ENCODE data around the gene SMOC1. TPM values are rescaled to one million over a fixed set of nuclear protein-coding genes. Genes with fewer than 3 reads are reported as not detected.

SMOC1 gene
- total and polyA plus RNA-seq, 5 donors from 2014 or later: not detected

DNA sequence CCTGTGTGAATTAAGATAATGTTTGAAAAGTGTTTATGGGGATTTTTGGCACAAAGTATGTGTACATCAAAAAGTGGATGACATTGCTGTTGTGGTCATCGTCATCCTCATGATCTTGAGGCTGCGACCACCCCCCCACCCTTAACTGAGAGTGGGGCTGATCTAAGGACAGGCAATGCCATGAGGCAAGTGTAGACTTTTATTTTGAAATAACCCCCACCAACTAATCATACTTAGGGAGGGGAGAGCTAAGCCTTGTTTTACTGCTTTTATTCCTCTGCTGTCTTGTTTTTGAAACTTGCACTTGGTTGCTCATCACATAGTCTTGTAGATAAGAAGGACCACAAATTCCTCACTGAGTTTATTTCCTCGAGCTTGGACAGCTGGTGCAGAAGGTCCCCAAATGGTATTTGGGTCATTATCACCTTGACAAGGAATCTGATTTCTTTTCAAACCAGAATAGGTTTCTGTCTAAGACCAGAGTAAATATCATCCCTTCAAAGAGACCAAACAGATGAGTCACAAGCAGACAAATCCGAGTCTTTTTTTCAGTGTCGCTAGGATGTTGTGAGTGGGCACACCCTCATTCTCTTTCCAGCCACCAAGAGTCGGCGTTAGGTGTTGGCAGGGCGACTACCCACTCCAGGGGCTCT is 23.9 kb upstream of the SMOC1 start:
- no peak overlapping the region for H3K4me3 Mint-ChIP-seq
- no peak overlapping the region for H3K27ac Mint-ChIP-seq
- Histone ChIP-seq H3K27ac (ENCODE audit: insufficient read depth, low read length, poor library complexity, severe bottlenecking) (no peak overlapping the region), H3K36me3 (ENCODE audit: control insufficient read depth, insufficient read depth, low read length) (no peaks in the 10 kb centered on the region), H3K9me3 (ENCODE audit: control insufficient read depth in 2 of 2, low read length in 2 of 2) (no peaks in the 10 kb centered on the region), H3K4me1 (ENCODE audit: control insufficient read depth, insufficient read depth, low read length, poor library complexity, severe bottlenecking) (no peaks in the 10 kb centered on the region), H3K4me3 (ENCODE audit: low read depth, low read length) (no peak overlapping the region), H3K27me3 (ENCODE audit: control insufficient read depth, insufficient read depth, low read length) (no peaks in the 10 kb centered on the region)
- H3K9me3 Mint-ChIP-seq: no peaks in the 10 kb centered on the region
- no peaks in the 10 kb centered on the region for H3K36me3 Mint-ChIP-seq
- DNase-seq (no peak), ATAC-seq (ENCODE audit: low read depth in 2 of 2) (no peak)
- no peaks in the 10 kb centered on the region for H3K4me1 Mint-ChIP-seq
- H3K27me3 Mint-ChIP-seq: peaks cover 22% of the 10 kb centered on the region

DNA sequence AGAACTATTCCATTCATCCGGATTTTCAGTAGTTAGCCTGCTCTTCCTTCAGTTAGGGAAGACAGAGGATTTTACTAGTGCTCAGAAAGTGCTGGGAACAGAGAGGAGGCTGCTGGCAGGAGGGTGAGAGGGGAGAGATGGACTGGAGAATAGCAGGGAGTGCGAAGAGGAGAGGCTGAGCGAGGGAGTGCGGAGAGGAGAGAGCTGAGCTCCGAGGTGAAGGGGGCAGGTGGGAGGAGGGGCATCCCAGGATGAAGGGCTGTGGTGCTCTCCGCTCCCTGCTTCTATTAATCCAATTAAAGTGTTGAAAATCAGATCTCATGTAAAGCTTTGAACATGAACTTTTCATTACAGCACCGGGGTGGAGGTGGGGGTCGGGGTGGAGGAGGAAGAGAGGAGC is 20.4 kb upstream of the SMOC1 start:
- Histone ChIP-seq H3K27ac (ENCODE audit: insufficient read depth, low read length, poor library complexity, severe bottlenecking) (no peak overlapping the region), H3K4me1 (ENCODE audit: control insufficient read depth, insufficient read depth, low read length, poor library complexity, severe bottlenecking) (no peaks in the 10 kb centered on the region), H3K36me3 (ENCODE audit: control insufficient read depth, insufficient read depth, low read length) (no peaks in the 10 kb centered on the region), H3K27me3 (ENCODE audit: control insufficient read depth, insufficient read depth, low read length) (no peaks in the 10 kb centered on the region), H3K4me3 (ENCODE audit: low read depth, low read length) (no peak overlapping the region), H3K9me3 (ENCODE audit: control insufficient read depth in 2 of 2, low read length in 2 of 2) (no peaks in the 10 kb centered on the region)
- no peaks in the 10 kb centered on the region for H3K36me3 Mint-ChIP-seq
- peaks cover 0 to 3% (median 0%) of the 10 kb centered on the region in 7 donors for H3K9me3 Mint-ChIP-seq
- peaks cover 17% of the 10 kb centered on the region for H3K27me3 Mint-ChIP-seq
- H3K27ac Mint-ChIP-seq: no peak overlapping the region
- DNase-seq (no peak), ATAC-seq (ENCODE audit: low read depth in 2 of 2) (no peak)
- no peaks in the 10 kb centered on the region for H3K4me1 Mint-ChIP-seq
- H3K4me3 Mint-ChIP-seq: no peak overlapping the region

DNA sequence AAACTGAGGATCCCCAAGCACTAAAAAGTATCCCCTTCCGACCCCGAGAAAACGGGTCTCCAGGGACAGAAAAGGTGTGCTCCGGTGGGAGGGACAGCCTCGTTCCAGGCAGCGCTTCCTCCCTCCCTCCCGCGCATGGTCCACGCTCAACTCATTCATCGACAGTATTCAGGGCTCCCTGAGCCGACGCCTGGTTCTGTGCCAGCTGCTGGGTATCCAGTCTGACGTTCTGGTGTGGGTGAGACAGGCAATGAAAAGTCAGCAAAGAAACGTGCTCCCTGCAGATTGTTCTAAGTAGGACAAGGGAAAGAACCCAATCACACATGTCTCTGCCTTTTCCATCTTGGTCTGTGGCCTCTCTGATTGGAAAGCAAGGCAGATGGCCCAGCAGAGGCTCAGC is 19.6 kb upstream of the SMOC1 start:
- Mint-ChIP-seq H3K27me3 (peaks cover 22% of the 10 kb centered on the region), H3K36me3 (no peaks in the 10 kb centered on the region), H3K27ac (no peak overlapping the region), H3K4me1 (no peaks in the 10 kb centered on the region), H3K9me3 (peaks cover 0 to 4% (median 2%) of the 10 kb centered on the region in 7 donors), H3K4me3 (no peak overlapping the region)
- H3K27me3 ChIP-seq (ENCODE audit: control insufficient read depth, insufficient read depth, low read length): no peaks in the 10 kb centered on the region
- H3K27ac ChIP-seq (ENCODE audit: insufficient read depth, low read length, poor library complexity, severe bottlenecking): no peak overlapping the region
- H3K36me3 ChIP-seq (ENCODE audit: control insufficient read depth, insufficient read depth, low read length): no peaks in the 10 kb centered on the region
- no peak for DNase-seq
- H3K9me3 ChIP-seq (ENCODE audit: control insufficient read depth in 2 of 2, low read length in 2 of 2): no peaks in the 10 kb centered on the region
- no peak overlapping the region for H3K4me3 ChIP-seq (ENCODE audit: low read depth, low read length)
- no peak for ATAC-seq (ENCODE audit: low read depth in 2 of 2)
- no peaks in the 10 kb centered on the region for H3K4me1 ChIP-seq (ENCODE audit: control insufficient read depth, insufficient read depth, low read length, poor library complexity, severe bottlenecking)

DNA sequence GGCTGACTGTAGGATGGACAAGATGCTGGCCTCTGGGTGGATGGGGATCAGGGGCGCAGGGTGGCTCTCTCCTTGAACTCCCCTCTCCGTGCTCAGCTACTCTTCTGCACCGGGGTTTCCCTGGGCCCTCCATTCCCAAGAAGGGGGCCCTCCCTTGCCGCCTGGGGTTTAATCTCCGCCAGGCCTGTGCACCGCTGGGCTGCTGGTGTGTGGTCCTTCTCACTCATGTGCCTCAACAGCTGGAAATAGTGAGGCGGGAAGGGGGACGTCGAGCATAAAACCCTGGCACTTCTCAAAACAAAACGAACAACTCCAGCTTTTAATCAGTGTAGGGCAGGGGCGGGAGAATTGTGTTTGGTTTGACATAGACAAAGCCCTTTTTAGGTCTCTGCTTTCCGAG is 19.0 kb upstream of the SMOC1 start:
- Histone ChIP-seq H3K36me3 (ENCODE audit: control insufficient read depth, insufficient read depth, low read length) (no peaks in the 10 kb centered on the region), H3K4me1 (ENCODE audit: control insufficient read depth, insufficient read depth, low read length, poor library complexity, severe bottlenecking) (no peaks in the 10 kb centered on the region), H3K27ac (ENCODE audit: insufficient read depth, low read length, poor library complexity, severe bottlenecking) (no peak overlapping the region), H3K27me3 (ENCODE audit: control insufficient read depth, insufficient read depth, low read length) (no peaks in the 10 kb centered on the region), H3K9me3 (ENCODE audit: control insufficient read depth in 2 of 2, low read length in 2 of 2) (peaks cover 0 to 2% of the 10 kb centered on the region in 2 experiments), H3K4me3 (ENCODE audit: low read depth, low read length) (no peak overlapping the region)
- Mint-ChIP-seq H3K9me3 (peaks cover 0 to 7% (median 3%) of the 10 kb centered on the region in 7 donors), H3K4me3 (no peak overlapping the region), H3K27me3 (peaks cover 22% of the 10 kb centered on the region), H3K4me1 (no peaks in the 10 kb centered on the region), H3K27ac (no peak overlapping the region), H3K36me3 (no peaks in the 10 kb centered on the region)
- no peak for DNase-seq
- no peak for ATAC-seq (ENCODE audit: low read depth in 2 of 2)

DNA sequence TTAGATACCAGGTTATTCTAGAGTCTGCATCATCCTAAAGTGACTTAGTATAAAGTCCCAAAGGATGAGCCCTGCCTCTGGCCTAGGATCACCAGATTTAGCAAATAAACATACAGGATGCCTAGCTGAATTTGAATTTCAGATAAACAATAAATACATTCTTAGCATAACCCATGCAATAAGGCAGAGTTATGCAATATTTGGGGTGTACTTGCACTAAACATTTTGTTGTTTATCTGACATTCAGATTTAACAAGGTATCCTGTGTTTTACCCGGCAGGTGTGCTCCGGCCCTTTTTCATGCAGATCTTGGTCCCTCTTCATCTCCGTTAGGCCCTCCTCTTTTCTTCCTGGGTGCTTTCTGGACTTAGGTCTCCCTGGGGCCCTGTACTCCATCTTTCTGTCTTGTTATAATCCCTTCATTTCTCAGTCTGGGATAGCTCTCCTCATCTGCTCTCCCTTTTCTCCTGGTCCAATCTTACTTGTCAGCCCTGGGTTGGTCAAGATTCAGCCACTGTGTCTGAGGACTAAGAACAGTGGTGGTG is 18.1 kb upstream of the SMOC1 start:
- H3K4me3 ChIP-seq (ENCODE audit: low read depth, low read length): no peak overlapping the region

DNA sequence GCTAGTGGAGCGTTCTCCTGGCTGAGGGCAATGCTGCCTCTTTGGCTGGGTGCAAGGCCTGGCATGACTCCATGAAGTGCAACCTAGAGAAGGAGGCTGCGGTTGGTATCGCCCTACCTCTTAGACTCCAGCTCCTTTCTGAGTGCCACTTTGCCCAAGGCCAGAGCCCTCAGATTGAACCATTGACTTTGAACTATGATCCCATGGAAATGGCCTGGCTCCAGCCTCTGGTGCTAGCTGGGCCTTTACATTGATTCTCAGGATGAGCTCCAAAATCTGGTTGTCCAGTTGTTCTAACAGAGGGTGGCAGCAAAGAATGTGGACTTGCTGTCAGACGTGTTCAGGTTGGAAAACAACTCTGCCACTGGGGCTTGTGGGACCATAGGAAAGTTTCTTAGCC is 16.1 kb upstream of the SMOC1 start:
- no peak overlapping the region for H3K4me3 Mint-ChIP-seq
- Histone ChIP-seq H3K4me3 (ENCODE audit: low read depth, low read length) (no peak overlapping the region), H3K36me3 (ENCODE audit: control insufficient read depth, insufficient read depth, low read length) (no peaks in the 10 kb centered on the region), H3K27ac (ENCODE audit: insufficient read depth, low read length, poor library complexity, severe bottlenecking) (no peak overlapping the region), H3K27me3 (ENCODE audit: control insufficient read depth, insufficient read depth, low read length) (peaks cover 4% of the 10 kb centered on the region), H3K9me3 (ENCODE audit: control insufficient read depth in 2 of 2, low read length in 2 of 2) (peaks cover 0 to 2% of the 10 kb centered on the region in 2 experiments), H3K4me1 (ENCODE audit: control insufficient read depth, insufficient read depth, low read length, poor library complexity, severe bottlenecking) (no peaks in the 10 kb centered on the region)
- H3K4me1 Mint-ChIP-seq: no peaks in the 10 kb centered on the region
- DNase-seq (no peak), ATAC-seq (ENCODE audit: low read depth in 2 of 2) (no peak)
- H3K27ac Mint-ChIP-seq: no peak overlapping the region
- peaks cover 12% of the 10 kb centered on the region for H3K27me3 Mint-ChIP-seq
- H3K36me3 Mint-ChIP-seq: no peaks in the 10 kb centered on the region
- peaks cover 0 to 12% (median 4%) of the 10 kb centered on the region in 7 donors for H3K9me3 Mint-ChIP-seq

More for the DNA sequence above, 18.1 kb upstream of the SMOC1 start:
- no peaks in the 10 kb centered on the region for H3K36me3 ChIP-seq (ENCODE audit: control insufficient read depth, insufficient read depth, low read length)
- no peak overlapping the region for H3K27ac ChIP-seq (ENCODE audit: insufficient read depth, low read length, poor library complexity, severe bottlenecking)
- peaks cover 0 to 2% of the 10 kb centered on the region in 2 experiments for H3K9me3 ChIP-seq (ENCODE audit: control insufficient read depth in 2 of 2, low read length in 2 of 2)
- ATAC-seq (ENCODE audit: low read depth in 2 of 2) (no peak), DNase-seq (no peak)
- no peaks in the 10 kb centered on the region for H3K4me1 Mint-ChIP-seq
- no peaks in the 10 kb centered on the region for H3K27me3 ChIP-seq (ENCODE audit: control insufficient read depth, insufficient read depth, low read length)
- H3K4me3 Mint-ChIP-seq: no peak overlapping the region
- peaks cover 22% of the 10 kb centered on the region for H3K27me3 Mint-ChIP-seq
- no peaks in the 10 kb centered on the region for H3K36me3 Mint-ChIP-seq
- H3K4me1 ChIP-seq (ENCODE audit: control insufficient read depth, insufficient read depth, low read length, poor library complexity, severe bottlenecking): no peaks in the 10 kb centered on the region
- peaks cover 0 to 7% (median 3%) of the 10 kb centered on the region in 7 donors for H3K9me3 Mint-ChIP-seq
- H3K27ac Mint-ChIP-seq: no peak overlapping the region

DNA sequence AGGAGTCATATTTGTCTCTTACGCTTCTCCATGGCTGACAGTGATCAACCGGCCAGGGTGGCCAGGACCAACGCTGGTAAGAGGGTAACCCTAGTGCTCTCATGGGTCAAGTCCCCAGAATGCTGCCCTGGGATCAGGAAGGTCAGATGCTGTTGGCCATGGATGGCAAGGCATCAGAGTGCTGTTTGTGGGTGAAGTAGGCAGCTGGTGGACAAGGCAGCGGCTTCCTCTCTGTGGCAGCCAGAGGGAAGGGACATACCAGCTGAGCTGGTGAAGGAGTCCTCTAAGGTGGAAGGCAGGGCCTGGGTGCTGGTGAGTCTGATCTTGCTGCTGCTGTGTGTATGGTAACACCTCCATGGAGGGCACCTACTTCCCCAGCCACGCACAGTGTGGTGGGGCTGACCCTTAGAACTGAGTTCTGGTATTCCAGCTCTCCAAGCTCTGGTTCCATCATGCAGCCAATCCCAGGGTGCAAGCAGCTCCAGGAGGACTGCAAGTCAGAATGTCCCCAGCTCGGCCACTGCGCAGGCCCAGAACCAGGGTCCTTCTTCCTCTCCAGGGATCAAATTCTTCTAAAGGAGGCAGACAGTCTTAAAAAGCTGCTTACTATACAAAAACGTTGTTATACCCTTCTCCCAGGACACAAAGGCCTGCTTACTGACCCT is 13.4 kb upstream of the SMOC1 start:
- Mint-ChIP-seq H3K27me3 (peaks cover 24% of the 10 kb centered on the region), H3K27ac (no peak overlapping the region), H3K4me3 (no peak overlapping the region), H3K4me1 (no peaks in the 10 kb centered on the region), H3K36me3 (no peaks in the 10 kb centered on the region), H3K9me3 (peaks cover 2 to 16% (median 7%) of the 10 kb centered on the region in 7 donors)
- Histone ChIP-seq H3K9me3 (ENCODE audit: control insufficient read depth in 2 of 2, low read length in 2 of 2) (peaks cover 0 to 4% of the 10 kb centered on the region in 2 experiments), H3K27ac (ENCODE audit: insufficient read depth, low read length, poor library complexity, severe bottlenecking) (no peak overlapping the region), H3K4me3 (ENCODE audit: low read depth, low read length) (no peak overlapping the region), H3K4me1 (ENCODE audit: control insufficient read depth, insufficient read depth, low read length, poor library complexity, severe bottlenecking) (no peaks in the 10 kb centered on the region), H3K27me3 (ENCODE audit: control insufficient read depth, insufficient read depth, low read length) (peaks cover 13% of the 10 kb centered on the region), H3K36me3 (ENCODE audit: control insufficient read depth, insufficient read depth, low read length) (no peaks in the 10 kb centered on the region)
- ATAC-seq (ENCODE audit: low read depth in 2 of 2) (no peak), DNase-seq (no peak)
